ENCODE results near the gene SNX8. TPM values are rescaled to one million over a fixed set of nuclear protein-coding genes. Genes with fewer than 3 reads are reported as not detected.
A peak's percentile ranks its signal among the peaks of the same experiment; 100 is the strongest.

The SNX8 gene
- total RNA-seq, 1 donor from 2014 or later, result 60.1 TPM

DNA sequence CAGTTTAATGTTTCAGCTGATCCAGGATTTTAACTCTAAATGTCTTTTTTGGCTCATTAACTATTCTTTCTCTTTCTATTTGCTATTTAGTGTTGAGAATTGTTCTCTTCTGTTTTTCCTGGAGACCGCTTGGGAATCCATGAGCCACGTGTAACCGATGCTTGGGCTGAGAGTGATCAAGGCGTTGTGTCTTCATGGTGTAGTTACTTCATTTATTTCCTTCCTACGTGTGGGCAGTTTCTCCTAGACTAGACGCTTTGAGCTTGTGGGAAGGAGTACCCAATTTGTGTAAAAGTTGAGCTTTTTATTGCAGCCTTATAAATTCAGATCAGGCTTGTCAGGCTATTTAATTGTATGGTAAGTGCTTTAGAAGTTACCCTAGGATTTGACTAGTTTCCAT lies 43.3 kb upstream of the SNX8 start:
- intact Hi-C loops (cut with DNase I), result loop anchor here (10.0 kb wide), 1 partner anchor 113 kb away; the partner anchor contains the start of genes MRM2 and NUDT1
- H3K4me3 ChIP-seq, result no peak overlapping the region

DNA sequence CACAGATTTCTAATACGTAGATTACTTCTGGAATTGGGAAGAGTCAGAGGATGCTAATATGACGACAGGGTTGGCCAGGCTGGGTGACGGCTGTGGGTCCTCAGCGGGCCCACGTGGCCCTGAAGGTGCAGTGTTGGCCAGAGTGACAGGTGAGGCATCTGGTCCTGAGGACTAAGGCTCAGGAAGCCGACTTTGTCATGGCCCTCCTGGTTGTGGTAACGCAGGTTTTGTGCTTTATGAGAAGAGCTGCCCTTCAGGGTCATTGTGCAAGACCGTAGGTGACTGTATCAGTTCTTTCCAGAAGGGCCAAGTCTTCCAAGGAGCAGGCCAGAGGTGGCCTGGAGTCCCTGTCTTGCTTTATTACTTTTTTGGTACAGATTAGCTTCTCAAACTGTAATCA lies 42.9 kb upstream of the SNX8 start:
- peaks cover 39% of the 10 kb centered on the region for H3K36me3 ChIP-seq
- DNase-seq, result no peak
- intact Hi-C loops (cut with DNase I), result loop anchor here (10.0 kb wide), 1 partner anchor 112 kb away; the partner anchor contains the start of genes MRM2 and NUDT1
- H3K27me3 ChIP-seq, result no peaks in the 10 kb centered on the region
- H3K4me3 ChIP-seq, result no peak overlapping the region
- no peaks in the 10 kb centered on the region for H3K9me3 ChIP-seq
- peaks cover 46% of the 10 kb centered on the region for H3K4me1 ChIP-seq
- ATAC-seq, result no peak
- H3K27ac ChIP-seq, result no peak overlapping the region
- TF ChIP-seq, protein P1, sequence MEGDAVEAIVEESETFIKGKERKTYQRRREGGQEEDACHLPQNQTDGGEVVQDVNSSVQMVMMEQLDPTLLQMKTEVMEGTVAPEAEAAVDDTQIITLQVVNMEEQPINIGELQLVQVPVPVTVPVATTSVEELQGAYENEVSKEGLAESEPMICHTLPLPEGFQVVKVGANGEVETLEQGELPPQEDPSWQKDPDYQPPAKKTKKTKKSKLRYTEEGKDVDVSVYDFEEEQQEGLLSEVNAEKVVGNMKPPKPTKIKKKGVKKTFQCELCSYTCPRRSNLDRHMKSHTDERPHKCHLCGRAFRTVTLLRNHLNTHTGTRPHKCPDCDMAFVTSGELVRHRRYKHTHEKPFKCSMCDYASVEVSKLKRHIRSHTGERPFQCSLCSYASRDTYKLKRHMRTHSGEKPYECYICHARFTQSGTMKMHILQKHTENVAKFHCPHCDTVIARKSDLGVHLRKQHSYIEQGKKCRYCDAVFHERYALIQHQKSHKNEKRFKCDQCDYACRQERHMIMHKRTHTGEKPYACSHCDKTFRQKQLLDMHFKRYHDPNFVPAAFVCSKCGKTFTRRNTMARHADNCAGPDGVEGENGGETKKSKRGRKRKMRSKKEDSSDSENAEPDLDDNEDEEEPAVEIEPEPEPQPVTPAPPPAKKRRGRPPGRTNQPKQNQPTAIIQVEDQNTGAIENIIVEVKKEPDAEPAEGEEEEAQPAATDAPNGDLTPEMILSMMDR (IDR thresholded peaks at IDR 0.05), result no peak

More for the DNA sequence above, 43.3 kb upstream of the SNX8 start:
- no peaks in the 10 kb centered on the region for H3K27me3 ChIP-seq
- H3K4me1 ChIP-seq, result peaks cover 46% of the 10 kb centered on the region
- TF ChIP-seq, protein P1 (IDR thresholded peaks at IDR 0.05), result no peak
- peaks cover 43% of the 10 kb centered on the region for H3K36me3 ChIP-seq
- H3K27ac ChIP-seq, result no peak overlapping the region
- ATAC-seq, result no peak
- H3K9me3 ChIP-seq, result no peaks in the 10 kb centered on the region
- DNase-seq, result no peak

DNA sequence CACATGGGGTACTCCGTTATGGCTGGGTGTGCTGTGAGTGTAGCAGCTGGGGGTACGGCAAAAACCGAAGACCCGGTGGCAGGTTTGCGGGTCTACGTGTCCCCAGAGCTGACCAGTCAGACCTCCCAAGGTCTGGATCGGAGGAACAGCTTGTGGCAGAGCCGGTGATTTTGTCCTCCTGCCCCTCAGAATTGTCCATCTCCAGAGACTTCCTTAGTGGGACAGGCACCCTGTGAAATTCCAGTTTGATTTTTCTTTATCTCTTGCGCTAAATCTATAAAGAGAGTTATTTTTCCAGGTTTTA lies 41.4 kb upstream of the SNX8 start:
- no peaks in the 10 kb centered on the region for H3K27me3 ChIP-seq
- H3K9me3 ChIP-seq, result no peaks in the 10 kb centered on the region
- intact Hi-C loops (cut with DNase I), result loop anchor here (10.0 kb wide), 1 partner anchor 111 kb away; the partner anchor contains the start of genes MRM2 and NUDT1
- no peak for DNase-seq
- ATAC-seq, result no peak
- H3K27ac ChIP-seq, result peak overlapping the region; percentile 100
- H3K4me3 ChIP-seq, result peak overlapping the region; percentile 99
- TF ChIP-seq, protein P1 (IDR thresholded peaks at IDR 0.05), result no peak
- H3K4me1 ChIP-seq, result peaks cover 46% of the 10 kb centered on the region
- peaks cover 24% of the 10 kb centered on the region for H3K36me3 ChIP-seq

DNA sequence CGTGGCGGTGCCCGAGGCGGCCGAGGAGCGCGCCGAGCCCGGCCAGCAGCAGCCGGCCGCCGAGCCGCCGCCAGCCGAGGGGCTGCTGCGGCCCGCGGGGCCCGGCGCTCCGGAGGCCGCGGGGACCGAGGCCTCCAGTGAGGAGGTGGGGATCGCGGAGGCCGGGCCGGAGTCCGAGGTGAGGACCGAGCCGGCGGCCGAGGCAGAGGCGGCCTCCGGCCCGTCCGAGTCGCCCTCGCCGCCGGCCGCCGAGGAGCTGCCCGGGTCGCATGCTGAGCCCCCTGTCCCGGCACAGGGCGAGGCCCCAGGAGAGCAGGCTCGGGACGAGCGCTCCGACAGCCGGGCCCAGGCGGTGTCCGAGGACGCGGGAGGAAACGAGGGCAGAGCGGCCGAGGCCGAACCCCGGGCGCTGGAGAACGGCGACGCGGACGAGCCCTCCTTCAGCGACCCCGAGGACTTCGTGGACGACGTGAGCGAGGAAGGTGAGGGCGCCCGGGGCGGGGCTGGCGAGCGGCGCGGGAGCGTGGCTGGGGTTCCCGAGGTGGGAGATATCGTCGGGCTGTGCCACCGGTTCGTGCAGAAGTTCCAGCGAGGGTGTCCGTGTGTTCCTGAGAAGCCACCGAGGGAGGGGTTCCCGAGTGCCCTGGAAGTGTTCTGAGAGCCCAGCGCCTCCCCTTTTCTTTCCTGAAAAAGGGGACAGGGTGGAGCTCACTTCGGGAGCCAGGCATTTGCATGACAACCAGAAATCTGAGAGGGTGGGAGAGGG lies 40.9 kb upstream of the SNX8 start:
- Histone ChIP-seq H3K9me3 (no peaks in the 10 kb centered on the region), H3K4me3 (peak overlapping the region; percentile 99), H3K27ac (peak overlapping the region; percentile 100), H3K4me1 (peaks cover 46% of the 10 kb centered on the region), H3K27me3 (no peaks in the 10 kb centered on the region), H3K36me3 (peaks cover 21% of the 10 kb centered on the region)
- ATAC-seq (no peak), DNase-seq (peak; percentile 67)
- intact Hi-C loops (cut with DNase I), result loop anchor here (10.0 kb wide), 1 partner anchor 110 kb away; the partner anchor contains the start of genes MRM2 and NUDT1
- TF ChIP-seq, protein P1 (IDR thresholded peaks at IDR 0.05), result no peak

DNA sequence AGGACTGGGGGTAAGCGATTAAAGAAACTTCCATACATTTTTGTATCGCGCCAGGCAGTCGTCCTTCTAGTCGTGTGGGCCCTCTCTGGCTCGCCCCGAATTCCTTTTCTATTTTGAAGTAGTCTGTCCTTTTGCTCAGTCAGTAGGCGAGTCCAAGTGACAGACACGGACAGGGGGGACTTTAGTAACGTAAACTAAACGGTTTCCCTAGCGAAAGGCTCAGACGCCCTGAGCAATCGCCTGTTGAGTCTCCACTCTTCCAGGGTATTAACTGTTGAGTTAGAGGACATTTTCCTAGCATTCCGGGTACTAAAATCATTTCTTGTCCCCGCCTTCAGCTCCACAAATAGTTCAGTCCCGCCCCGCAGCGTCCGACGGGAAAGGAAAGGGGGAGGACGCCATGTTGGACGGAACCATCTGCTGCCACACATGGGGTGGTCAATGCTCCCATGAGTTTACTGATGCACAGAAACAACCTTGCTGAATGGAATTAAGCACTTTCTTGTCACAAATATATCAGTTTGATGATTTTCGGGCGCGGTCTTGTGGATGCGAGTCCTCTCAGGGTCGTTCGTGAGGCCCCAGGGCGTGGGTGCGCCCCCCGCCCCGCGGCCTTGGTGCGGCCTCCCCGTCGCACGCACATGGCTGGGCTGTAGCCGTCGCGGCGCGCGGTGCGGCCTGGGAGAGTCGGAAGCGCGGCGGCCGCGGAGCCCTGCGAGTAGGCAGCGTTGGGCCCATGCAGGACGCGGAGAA lies 40.1 kb upstream of the SNX8 start, which contains the start of gene EIF3B:
Gene EIF3B, plus strand, starts transcription at position 642 of the 753 bp plus-strand sequence. Its CDS starts 95 bp downstream, at position 737.
- ATAC-seq (peak; percentile 94), DNase-seq (peak; percentile 94)
- Histone ChIP-seq H3K9me3 (no peaks in the 10 kb centered on the region), H3K4me1 (peaks cover 45% of the 10 kb centered on the region), H3K27me3 (no peaks in the 10 kb centered on the region), H3K27ac (peak within 1 kb of the TSS; percentile 100), H3K36me3 (peaks cover 14% of the 10 kb centered on the region), H3K4me3 (peak within 1 kb of the TSS; percentile 99)
- intact Hi-C loops (cut with DNase I), result loop anchor here (10.0 kb wide), 1 partner anchor 110 kb away; the partner anchor contains the start of genes MRM2 and NUDT1
- TF ChIP-seq, protein P1 (IDR thresholded peaks at IDR 0.05), result no peak
